ENCODE measurements around the gene FAM187B.
"Not testable (repeated sequence)": the region's sequence is repeated elsewhere in the genome, so short reads cannot be mapped to it uniquely, and the experiment has no call there.

Gene FAM187B

DNA sequence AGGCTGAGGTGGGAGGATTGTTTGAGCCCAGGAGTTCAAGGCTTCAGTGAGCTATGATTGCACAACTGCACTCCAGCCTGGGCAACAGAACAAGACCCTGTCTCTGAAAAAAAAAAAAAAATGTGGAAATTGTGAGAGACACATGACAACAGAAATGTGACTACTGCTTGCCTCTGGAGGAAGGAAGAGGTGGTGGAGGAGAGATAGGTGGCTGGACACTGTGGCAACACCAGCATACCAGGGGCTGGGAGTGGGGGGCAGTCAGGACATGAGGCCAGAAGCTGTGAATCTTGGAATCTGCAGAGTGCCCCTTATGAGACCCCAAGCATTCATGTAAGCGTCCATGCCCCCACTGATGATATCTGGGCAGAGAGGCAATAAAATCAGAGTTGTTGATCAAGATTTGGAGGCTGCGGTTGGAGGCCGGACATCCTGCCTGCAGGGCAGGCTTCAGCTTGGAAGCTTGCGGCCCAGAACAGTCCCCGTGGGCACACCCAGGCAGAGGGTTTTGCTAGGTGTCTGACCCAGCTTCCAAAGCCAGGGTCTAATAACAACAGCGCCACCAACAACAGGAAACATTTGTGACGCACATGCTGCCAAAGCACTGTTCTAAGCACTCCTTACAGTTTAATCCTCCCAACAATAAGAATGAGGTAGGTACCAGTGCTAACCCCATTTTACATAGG, 16.9 kb downstream of the FAM187B start:
- no peak for DNase-seq

DNA sequence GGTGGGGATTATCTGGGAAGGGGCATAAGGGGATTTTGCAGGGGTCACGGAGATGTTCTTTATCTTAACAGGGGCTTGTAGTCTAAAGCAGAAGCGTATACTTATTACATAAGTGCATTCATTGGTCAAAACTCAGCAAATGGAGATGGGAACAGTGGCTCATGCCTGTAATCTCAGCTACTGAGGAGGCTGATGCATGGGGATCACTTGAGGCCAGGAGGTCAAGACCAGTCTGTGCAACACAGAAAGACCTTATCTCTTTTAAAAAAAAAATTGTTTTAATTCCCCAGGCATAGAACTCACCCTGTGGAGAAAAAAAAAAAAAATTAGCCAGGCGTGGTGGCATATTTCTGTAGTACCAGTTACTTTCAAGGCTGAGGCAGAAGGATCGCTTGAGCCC, 18.9 kb downstream of the FAM187B start:
- no peak for DNase-seq

DNA sequence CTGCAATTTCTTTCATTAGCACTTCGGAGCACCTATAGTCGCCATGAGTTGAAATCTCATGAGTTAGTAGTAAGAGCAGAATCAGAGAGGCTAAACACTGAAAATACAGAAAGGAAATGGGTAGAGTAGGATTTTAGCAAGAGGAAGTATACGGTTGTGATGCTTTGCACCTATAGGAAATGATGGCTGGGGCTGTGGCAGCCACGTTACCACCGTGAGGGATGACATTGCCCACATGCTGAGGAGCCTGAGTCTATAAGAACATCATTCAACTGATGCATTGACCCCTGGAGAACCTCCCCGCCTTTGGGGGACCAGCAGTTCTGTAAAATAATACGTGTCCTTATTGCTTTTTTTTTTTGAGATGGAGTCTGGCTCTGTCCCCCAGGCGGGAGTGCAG, 20.4 kb downstream of the FAM187B start:
- DNase-seq, result no peak

DNA sequence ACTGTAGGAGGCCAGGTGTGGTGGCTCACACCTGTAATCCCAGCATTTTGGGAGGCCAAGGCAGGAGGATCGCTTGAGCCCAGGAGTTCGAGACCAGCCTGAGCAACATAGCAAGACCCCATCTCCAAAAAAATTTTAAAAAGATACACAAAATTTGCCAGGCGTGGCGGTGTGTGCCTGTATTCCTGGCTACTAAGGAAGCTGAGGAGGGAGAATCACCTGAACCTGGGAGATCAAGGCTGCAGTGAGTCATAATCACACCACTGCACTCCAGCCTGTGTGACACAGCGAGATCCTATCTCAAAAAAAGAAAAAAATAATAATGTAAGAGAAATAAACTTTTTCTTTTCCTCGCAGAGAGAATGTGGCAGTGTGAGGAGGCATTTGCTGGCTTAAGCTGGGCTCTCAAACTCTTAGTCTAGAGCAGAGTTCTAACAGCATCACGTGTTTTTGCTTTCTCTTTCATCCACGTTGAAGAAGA, 21.1 kb downstream of the FAM187B start:
- no peak for DNase-seq

DNA sequence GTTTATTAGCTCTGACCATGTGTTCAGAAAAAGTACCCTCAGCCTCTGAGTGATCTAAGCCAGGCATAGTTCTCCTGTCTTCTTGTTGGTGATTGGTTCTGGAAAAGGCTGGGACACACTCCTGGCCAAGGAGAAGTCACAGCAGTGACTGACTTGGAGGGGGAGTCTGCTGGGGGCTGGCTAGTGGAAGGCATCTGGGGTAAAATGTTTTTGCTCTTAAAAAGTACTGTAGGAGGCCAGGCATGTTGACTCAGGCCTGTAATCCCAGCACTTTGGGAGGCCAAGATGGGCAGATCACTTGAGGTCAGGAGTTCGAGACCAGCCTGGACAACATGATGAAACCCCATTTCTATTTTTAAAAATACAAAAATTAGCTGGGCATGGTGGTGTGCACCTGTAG, 21.7 kb downstream of the FAM187B start:
- no peak for DNase-seq

DNA sequence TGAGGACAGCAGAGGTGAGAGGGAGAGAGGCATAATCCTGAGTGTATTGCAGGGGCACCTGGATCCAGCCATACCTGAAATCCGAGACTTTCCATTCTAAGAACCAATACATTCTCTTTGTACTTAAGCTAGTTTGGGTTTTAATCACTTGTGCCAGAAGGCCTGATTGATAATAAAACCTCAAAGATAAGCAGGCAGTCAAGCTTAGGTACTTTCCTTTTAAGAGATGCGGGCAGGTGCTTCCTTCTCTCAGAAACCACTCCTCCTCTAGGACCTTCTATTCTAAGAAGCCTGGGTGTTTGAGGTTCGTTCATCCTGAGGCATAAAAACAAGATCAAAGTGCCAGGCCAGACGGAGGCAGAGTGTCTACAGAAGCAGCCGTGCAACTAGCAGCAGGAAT, 22.2 kb downstream of the FAM187B start:
- DNase-seq, result no peak

DNA sequence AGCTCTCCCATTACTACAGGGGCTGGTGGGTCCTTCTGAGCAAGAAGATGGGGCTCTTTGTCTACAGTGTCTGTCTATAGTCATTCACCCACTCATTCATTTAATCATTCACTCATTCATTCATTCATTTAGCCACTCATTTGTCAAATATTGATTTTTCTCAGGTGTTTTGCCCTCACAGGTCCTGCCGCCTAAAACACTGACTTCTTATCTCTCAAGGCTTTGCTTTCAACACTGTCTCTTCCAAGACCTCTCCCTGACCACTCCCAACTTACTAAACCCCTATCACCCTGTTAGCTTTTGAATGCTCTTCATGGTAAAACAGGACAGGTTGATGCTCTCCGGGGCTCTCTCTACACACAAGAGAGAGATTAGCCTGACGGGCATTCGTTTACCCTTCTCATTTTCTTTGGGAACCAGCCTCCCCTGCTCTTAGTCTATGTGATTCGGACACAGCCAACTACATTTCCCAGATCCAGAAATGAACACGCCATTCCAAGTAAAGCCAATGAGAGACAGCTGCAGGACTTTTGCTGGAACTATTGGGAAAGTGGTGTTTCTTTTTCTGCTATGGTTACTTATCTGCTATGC, 22.7 kb downstream of the FAM187B start:
- DNase-seq, result no peak

DNA sequence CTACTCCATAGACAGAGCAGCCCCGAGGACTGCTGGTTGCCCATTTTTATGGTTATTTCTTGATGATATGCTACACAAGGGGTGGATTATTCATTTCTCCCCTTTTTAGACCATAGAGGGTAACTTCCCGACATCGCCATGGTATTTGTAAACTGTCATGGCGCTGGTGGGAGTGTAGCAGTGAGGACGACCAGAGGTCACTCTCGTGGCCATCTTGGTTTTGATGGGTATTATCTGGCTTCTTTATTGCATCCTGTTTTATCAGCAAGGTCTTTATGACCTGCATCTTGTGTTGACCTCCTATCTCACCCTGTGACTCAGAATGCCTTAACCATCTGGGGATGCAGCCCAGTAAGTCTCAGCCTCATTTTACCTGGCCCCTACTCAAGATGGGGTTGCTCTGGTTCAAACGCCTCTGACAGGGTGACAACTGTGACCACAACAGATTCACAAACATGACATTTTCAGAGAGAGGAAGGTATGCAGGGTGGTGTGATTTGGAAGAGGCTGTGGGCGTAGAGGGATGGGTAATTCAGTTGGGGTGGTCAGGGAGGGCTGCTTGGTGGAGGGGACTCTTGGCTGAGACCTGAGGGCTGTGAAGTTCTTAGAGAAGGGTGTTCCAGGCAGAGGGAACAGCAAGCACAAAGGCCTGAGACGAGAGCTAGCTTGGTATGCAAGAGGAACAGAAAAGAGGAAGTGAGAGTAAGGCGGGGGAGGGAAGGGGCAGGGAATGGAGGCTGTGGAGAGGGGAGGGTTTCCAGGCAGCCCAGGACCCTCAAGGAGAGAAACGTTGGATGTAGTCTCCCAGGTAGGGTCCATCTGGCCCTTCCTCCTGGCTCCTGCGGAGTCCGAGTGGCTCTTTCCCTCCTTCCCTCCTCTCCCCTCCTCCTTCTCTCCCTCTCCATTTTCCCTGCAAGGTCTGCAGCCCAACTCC, 23.5 kb downstream of the FAM187B start:
- DNase-seq, result no peak

DNA sequence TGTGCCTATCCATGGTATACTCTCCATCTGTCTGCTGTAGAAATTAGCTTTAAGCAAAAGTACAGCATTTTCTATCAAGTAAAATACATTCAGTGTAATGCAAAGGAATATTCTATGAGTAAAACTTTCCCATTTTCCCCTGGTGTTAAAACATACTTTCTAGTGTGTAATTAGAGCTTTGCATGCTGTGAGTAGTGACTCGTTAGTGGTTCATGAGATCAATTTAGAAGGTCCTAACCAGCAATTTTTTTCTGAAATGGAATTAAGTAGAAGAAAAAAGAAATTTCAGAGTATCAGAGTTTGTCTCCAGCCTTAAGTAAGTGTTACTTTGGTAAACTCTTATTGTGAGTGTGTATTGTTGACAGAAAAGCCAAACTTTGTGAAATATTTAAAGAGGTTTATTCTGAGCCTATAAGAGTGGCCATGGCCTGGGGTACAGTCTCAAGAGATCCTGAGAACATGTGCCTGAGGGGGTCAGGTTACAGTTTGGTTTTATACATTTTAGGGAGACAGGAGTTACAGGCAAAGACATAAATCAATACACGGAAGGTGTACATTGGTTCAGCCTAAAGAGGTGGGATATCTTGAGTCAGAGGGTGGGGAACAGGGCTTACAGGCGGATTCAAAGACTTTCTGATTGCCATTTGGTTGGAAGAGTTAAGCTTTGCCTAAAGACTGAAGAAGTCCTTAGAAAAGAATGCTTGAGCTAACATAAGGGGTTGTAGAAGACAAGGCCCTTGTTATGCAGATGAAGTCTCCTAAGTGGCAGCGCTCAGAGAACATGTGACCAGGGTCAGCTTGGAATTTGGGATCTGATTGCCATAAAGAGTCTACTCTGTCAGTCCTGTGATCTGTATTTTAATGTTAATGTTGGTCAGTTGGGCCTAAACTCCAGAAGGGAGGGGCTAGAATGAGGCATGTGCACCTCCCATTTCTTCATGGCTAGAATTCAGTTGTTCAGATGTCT, 25.5 kb downstream of the FAM187B start:
- DNase-seq, result no peak

DNA sequence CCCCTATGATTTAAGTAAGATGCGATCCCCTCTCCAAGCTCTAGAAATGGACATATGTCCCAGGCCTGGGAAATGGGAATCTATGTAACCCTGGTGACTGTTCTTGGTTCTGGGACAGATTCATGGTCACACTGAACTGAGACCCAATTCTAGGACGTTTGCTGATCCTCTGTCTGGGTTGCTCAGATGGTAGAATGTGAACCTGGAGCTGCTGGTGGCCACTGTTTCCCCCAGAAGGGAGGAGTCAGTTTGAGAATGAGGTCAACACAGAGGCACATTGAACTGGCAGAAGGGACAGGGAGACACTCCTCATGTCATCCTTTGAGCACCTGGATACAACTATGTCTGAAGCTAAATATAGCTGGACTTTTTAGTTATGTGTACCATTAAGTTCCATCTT, 29.1 kb downstream of the FAM187B start:
- no peak for DNase-seq

DNA sequence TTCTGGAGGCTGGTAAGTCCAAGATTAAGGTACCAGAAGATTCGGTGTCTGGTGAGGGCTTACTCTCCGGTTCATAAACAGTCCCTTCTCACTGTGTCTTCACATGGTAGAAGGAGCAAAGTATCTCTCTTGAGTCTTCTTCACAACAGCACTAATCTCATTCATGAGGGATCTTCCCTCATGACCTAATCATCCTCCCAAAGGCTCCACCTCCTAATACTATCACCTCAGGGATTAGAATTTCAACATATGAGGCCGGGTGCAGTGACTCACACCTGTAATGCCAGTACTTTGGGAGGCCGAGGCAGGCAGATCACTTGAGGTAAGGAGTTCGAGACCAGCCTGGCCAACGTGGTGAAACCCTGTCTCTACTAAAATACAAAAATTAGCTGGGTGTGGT, 31.7 kb downstream of the FAM187B start:
- DNase-seq, result not testable (repeated sequence)

DNA sequence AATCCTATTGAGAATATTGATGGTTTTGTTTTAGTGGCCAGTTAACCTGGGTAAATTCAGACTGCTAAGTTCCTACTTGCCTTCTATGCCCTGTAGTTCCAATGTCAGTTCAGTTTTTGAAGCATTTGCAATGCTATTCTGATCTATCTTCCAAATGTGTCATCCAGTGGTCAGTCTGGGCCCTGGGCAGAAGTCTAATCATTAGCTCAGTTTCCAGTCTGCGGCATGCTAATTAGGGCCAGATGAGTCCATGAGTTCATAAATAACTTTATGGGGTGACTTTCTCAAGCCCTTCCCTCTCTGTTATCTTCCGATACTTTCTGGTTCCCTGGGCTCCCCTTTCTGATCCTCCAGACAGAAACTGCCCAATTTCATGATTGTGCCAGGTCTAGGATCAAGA, 32.7 kb downstream of the FAM187B start:
- DNase-seq, result no peak

DNA sequence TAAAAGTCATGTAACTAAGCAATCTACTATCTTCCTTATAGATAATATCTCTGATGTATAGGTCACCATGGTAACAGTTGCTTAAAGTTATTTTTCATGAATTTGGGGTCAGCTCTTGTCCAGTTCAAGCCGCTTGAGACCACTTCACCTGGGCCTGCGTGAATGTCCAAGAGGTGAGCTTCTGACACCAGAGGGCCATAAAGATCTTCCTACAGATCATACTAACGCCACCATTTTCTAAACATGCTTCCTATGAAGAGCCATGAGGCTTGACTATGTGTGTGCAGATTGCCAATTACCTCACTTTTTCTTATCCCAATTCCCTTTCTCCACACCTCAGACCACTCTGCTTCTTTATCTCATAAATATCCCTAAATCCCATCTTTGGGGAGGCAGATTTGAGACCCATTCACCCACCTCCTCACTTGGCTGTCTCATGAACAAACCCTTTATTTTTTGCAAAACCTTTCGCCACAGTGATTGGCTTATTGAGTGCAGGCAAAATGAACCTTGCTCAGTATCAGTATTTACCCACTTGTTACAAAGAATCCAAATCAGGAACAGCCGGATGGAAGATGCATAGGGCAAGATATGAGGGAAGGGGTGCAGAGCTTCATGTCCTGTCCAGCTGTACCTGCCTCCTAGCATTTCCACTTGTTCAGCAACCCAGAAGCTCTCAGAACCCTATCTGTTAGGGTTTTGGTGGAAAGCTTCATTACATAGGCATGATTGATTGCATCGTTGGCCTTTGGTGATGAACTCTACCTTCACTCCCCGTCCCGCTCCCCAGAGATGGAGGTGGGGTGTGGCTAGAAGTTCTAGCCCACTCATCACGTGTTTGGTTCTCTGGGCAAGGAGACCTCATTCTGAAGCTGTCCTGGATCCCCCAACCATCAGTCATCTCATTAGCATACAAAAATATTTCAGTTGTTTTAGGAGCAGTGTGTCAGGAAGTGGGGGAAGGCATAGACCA, 34.2 kb downstream of the FAM187B start:
- no peak for DNase-seq

DNA sequence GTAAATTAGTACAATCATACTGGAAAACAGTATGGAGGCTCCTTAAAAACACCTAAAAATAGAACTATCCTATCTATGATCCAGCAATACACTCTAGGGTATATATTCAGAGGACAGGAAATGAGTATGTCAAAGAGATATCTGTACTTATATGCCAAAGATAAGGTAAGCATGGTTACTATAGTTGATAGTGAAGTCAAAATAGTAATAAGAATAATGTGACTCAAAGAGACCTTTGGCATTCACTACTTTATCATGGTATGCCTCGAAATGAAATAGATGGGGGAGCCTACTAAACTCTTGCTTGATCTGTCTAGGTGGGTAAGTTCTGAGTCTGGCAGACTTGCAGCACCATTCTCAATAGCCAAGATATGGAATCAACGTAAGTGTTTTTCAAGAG, 43.7 kb downstream of the FAM187B start:
- no peak for DNase-seq

DNA sequence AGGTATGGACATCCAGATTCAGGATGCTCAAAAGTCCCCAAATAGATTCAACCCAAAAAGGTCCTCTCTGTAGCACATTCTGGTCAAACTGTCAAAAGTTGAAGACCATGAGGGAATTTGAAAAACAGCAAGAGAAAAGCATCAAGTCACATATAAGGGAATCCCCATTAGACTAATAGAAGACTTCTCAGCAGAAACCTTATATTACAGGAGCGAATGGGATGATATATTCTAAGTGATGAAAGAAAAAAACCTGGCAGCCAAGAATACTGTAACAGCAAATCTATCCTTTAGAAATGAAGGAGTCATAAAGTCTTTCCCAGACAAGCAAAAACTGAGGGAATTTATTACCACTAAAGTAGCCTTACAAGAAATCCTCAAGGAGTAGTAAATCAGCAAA, 44.3 kb downstream of the FAM187B start:
- DNase-seq, result no peak

DNA sequence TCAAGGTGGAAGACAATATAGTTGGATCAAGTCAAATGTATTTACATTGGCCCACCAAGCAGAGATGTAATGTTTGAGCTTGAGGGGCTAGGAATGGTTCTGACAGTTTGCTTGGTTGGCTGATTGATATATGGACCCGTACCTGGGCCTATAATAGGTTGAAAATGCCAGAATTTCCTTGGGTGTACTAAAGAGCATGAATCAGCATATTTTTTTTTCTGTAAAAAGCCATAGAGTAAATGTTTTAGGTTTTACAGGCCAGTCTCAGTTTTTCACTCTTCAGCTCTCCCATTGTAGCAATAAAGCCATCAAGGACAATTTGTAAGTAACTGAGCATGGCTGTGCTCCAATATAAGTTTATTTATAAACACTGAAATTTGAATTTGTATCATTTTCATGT, 47.2 kb downstream of the FAM187B start:
- no peak for DNase-seq

DNA sequence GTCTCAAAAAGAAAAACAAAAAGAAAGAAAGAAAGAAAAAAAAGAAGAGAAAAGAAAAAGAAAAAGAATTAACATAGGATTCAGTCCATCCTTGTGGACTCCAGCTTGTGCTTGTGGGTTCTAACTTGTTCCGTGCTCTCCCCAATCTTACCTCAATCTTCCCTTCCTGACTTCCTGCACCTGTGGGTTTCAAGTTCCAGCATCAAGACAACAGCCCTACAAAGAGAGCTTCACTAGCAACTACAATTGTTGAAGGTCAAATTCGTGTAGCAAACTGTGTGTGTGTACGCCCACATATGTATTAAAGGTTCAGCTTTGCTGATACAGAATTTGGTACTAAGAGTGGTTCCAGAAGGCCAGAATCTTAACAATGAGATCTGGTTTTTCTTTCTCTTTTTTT, 48.7 kb downstream of the FAM187B start:
- no peak for DNase-seq

DNA sequence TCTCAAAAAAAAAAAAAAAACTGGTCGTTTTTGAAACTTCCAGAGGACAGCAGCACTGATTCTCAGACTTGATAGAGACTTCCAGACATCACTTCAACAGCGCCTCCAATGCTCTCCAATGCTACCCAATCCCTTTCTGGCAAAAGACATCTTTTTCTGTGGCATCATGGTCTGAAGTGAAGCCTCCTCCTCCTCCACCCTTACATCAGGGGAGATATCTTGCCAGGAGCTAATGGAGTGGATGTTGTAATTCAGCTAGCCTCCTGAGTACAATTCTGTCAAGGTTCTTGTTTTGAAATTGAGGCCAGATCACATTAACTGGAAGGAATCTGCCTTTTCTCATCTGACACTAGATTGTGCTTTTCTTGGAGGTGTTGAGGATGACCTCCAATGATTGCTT, 49.8 kb downstream of the FAM187B start:
- no peak for DNase-seq

DNA sequence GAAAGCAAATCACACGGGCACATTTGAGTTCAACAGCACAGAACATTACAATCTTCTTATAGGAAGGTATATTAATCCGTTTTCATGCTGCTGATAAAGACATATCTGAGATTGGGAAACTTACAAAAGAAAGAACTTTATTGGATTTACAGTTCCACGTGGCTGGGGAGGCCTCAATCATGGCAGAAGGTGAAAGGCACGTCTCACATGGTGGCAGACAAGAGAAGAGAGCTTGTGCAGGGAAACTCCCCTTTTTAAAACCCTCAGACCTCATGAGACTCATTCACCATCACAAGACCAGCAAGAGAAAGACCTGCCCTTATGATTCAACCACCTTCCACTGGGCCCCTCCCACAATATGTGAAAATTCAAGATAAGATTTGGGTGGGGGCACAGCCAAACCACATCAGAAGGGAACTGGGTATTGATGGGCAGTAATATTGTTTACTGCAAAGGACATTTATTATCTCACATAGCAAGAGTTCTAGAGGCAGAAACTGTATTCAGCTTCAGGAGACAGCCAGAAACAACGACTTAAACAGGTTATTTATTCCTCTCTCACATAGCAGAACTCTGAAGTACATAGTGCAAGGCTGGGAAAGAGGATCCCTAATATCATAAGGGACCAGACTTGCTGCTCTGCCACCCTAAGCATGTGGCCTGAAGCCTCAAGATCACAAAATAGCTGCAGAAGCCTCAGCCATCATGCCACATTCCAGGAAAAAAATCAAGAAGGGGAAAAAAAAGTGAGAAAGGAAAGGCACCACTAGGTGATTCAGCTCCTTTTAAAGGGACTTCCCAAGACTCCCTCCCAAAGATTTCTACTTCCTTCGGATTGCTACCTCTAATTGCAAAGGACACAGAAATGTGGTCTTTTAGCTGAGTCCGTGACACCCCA, 50.9 kb downstream of the FAM187B start:
- DNase-seq, result no peak

DNA sequence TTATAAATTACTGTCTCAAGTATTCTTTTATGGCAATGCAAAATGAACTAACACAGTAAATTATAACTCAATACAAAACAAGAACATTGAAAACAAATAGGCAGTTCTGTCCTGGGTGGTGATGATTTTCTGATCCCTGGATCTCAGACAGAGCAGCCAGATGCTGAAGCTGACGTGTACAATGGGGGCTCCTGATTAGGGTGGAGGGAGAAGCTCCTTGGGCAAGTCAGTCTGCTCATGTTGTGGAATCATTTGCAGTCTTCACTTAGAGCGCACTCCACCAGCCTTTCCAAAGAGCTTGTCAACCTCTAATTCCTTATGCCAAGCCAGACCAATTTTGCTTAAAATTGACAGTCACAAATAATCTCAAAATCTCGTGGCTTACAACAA, 52.4 kb downstream of the FAM187B start:
- no peak for DNase-seq

Measured in DMS53 (cell line).